ENCODE data around the gene SLX9.

- TF ChIP-seq EZH2 (IDR thresholded peaks at IDR 0.05; ENCODE audit: borderline replicate concordance, low read length) (no peak), CTCF (IDR thresholded peaks at IDR 0.05; ENCODE audit: low read length) (no peak)
Measured at GRCh38 chr21:44929799-44930542, 9.9 kb upstream of the SLX9 start.
